ENCODE measurements around the gene CES2.

DNA sequence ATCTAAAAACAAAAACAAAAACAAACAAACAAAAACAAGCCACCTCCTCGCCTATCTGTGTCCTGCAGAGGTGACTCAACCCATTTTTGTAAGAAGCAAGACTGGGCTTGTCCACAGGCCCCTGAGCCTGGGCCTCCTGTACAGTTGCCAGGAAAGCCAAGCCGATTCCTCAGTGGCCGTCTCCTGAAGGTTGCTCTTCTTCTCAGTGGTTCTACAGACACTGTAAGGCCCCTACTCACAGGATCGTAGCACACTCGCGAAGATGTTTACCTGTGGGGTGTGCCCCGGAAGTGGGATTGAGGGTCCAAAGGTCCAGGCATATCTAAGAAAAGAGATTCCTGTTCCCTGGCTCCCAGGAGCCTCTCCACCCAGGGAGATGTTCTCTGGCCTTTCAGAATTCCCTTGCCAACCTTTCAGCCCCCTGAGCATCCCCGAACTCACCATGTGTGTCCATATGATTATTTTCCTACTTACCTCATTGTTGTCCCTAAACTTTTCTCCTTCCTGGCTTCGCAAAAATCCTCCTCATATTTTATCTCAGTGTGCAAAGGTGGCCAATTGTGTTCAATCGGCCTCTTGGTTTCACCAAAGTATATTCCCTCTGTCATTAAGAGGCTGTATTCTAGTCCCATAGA is 18.3 kb downstream of the CES2 start:
- TF ChIP-seq, protein P1, sequence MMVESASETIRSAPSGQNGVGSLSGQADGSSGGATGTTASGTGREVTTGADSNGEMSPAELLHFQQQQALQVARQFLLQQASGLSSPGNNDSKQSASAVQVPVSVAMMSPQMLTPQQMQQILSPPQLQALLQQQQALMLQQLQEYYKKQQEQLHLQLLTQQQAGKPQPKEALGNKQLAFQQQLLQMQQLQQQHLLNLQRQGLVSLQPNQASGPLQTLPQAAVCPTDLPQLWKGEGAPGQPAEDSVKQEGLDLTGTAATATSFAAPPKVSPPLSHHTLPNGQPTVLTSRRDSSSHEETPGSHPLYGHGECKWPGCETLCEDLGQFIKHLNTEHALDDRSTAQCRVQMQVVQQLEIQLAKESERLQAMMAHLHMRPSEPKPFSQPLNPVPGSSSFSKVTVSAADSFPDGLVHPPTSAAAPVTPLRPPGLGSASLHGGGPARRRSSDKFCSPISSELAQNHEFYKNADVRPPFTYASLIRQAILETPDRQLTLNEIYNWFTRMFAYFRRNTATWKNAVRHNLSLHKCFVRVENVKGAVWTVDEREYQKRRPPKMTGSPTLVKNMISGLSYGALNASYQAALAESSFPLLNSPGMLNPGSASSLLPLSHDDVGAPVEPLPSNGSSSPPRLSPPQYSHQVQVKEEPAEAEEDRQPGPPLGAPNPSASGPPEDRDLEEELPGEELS (CRISPR knock-in tag; IDR thresholded peaks at IDR 0.05): no peak
- TF ChIP-seq, protein P2, sequence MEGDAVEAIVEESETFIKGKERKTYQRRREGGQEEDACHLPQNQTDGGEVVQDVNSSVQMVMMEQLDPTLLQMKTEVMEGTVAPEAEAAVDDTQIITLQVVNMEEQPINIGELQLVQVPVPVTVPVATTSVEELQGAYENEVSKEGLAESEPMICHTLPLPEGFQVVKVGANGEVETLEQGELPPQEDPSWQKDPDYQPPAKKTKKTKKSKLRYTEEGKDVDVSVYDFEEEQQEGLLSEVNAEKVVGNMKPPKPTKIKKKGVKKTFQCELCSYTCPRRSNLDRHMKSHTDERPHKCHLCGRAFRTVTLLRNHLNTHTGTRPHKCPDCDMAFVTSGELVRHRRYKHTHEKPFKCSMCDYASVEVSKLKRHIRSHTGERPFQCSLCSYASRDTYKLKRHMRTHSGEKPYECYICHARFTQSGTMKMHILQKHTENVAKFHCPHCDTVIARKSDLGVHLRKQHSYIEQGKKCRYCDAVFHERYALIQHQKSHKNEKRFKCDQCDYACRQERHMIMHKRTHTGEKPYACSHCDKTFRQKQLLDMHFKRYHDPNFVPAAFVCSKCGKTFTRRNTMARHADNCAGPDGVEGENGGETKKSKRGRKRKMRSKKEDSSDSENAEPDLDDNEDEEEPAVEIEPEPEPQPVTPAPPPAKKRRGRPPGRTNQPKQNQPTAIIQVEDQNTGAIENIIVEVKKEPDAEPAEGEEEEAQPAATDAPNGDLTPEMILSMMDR (IDR thresholded peaks at IDR 0.05): no peak
- TF ChIP-seq ZNF671 (CRISPR knock-in tag; IDR thresholded peaks at IDR 0.05): no peak
- TF ChIP-seq, protein P3, sequence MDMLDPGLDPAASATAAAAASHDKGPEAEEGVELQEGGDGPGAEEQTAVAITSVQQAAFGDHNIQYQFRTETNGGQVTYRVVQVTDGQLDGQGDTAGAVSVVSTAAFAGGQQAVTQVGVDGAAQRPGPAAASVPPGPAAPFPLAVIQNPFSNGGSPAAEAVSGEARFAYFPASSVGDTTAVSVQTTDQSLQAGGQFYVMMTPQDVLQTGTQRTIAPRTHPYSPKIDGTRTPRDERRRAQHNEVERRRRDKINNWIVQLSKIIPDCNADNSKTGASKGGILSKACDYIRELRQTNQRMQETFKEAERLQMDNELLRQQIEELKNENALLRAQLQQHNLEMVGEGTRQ (CRISPR knock-in tag; IDR thresholded peaks at IDR 0.05): no peak
- TF ChIP-seq, protein P4, sequence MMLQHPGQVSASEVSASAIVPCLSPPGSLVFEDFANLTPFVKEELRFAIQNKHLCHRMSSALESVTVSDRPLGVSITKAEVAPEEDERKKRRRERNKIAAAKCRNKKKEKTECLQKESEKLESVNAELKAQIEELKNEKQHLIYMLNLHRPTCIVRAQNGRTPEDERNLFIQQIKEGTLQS (CRISPR knock-in tag; conservative IDR thresholded peaks at IDR 0.05): no peak
- TF ChIP-seq, protein P5, sequence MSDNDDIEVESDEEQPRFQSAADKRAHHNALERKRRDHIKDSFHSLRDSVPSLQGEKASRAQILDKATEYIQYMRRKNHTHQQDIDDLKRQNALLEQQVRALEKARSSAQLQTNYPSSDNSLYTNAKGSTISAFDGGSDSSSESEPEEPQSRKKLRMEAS (CRISPR knock-in tag; IDR thresholded peaks at IDR 0.05): no peak

Data from WTC11 (cell line).